HepG2 (cell line): ENCODE results near the gene ATRN. TPM values are rescaled to one million over a fixed set of nuclear protein-coding genes. Genes with fewer than 3 reads are reported as not detected.
A peak's percentile ranks its signal among the peaks of the same experiment; 100 is the strongest.

ENCODE experiments used
- ATAC-seq: fragments of 200-7000 bp; cut with Tn5 transposase; 3 replicates; pipeline ENCODE4 v1.9.1; 2020; ENCODE audit warnings: mild to moderate bottlenecking, moderate library complexity
- BruUV-seq: library from RNA; stranded (reverse); fragments of 400-500 nt; replicated peaks from 2 replicates; lab custom pipeline; 2021; lab: Mats Ljungman, UMichigan
- CTCF ChIA-PET: fragments of 300-600 bp; formaldehyde crosslinking; extraction: SDS; loops from one replicate; lab custom pipeline; 2021; ENCODE audit warnings: low total read pairs, inconsistent platforms, low intra/inter-chr PET ratio; lab: Yijun Ruan, JAX
- POLR2A ChIA-PET: fragments of 350-600 bp; sonication (Branson Sonifier 250); formaldehyde crosslinking; loops from one replicate; lab custom pipeline; 2020; ENCODE audit warnings: antibody characterized with exemption, inconsistent platforms; lab: Yijun Ruan, JAX
- DNase-seq: peaks from one replicate; pipeline ENCODE4 v3.0.0-alpha.2; 2015; ENCODE audit warnings: low spot score
- FAIRE-seq: peaks from 3 replicates; lab custom pipeline; 2011; peaks lifted over from hg19 to GRCh38; lab: Jason Lieb, UNC
- H2AFZ ChIP-seq: one replicate; pipeline ENCODE4 v1.6.1; 2011; ENCODE audit warnings: low read length, inconsistent platforms
- H3K27ac ChIP-seq: fragments of 300-600 bp; 3 replicates; pipeline ENCODE4 v1.8.0; 2011; ENCODE audit warnings: mixed run types, mild to moderate bottlenecking, mixed read lengths, low read length, inconsistent platforms; ENCODE audit not compliant: insufficient read depth; ENCODE audit errors: extremely low read length
- H3K27me3 ChIP-seq, 2 experiments: fragments of 200-600 bp in 1 of 2; 2 replicates in 1 of 2; 3 replicates in 1 of 2; pipeline versions ENCODE4 v1.6.0 to v1.8.0; 2011; ENCODE audit warnings: low read length in 2 of 2, mild to moderate bottlenecking in 2 of 2, moderate library complexity in 2 of 2, inconsistent platforms in 1 of 2; ENCODE audit not compliant: insufficient read depth in 2 of 2, control insufficient read depth in 1 of 2
- H3K36me3 ChIP-seq, 2 experiments: fragments of 200-600 bp in 1 of 2; replicated peaks in 1 of 2; 2 replicates in 1 of 2; 3 replicates in 1 of 2; pipeline versions ENCODE4 v1.5.1 to v1.8.0; 2011; ENCODE audit warnings: low read length in 2 of 2, inconsistent platforms in 1 of 2; ENCODE audit not compliant: insufficient read depth in 2 of 2, control insufficient read depth in 1 of 2
- H3K4me1 ChIP-seq: 2 replicates; pipeline ENCODE4 v1.5.1; 2012; ENCODE audit warnings: low read length, inconsistent platforms; ENCODE audit not compliant: insufficient read depth
- H3K4me2 ChIP-seq: 2 replicates; pipeline ENCODE4 v1.6.0; 2011; ENCODE audit warnings: low read depth, low read length, inconsistent platforms
- H3K4me3 ChIP-seq, 3 experiments: fragments of 200-600 bp in 1 of 3; sonication (generic), shearing (Covaris generic) in 1 of 3; replicated peaks in 1 of 3; 2 replicates each; pipeline ENCODE4 v1.5.1; 2011 to 2016; ENCODE audit warnings: low read length in 3 of 3, inconsistent platforms in 2 of 3, low read depth in 2 of 3, mild to moderate bottlenecking in 2 of 3, control low read depth in 1 of 3, mixed read lengths in 1 of 3; ENCODE audit not compliant: insufficient read depth in 1 of 3
- H3K79me2 ChIP-seq: one replicate; pipeline ENCODE4 v1.6.1; 2011; ENCODE audit warnings: low read length, inconsistent platforms; ENCODE audit not compliant: insufficient read depth
- H3K9ac ChIP-seq: 2 replicates; pipeline ENCODE4 v1.6.0; 2011; ENCODE audit warnings: mild to moderate bottlenecking, low read depth, low read length, inconsistent platforms; ENCODE audit not compliant: insufficient read depth
- H3K9me3 ChIP-seq: 2 replicates; pipeline ENCODE4 v1.5.1; 2012; ENCODE audit warnings: mild to moderate bottlenecking, low read length
- H4K20me1 ChIP-seq: 2 replicates; pipeline ENCODE4 v1.6.0; 2011; ENCODE audit warnings: inconsistent platforms, mild to moderate bottlenecking, low read length, moderate library complexity; ENCODE audit not compliant: insufficient read depth
- ARID2 ChIP-seq: sonication (generic); formaldehyde crosslinking; IDR thresholded peaks from 2 replicates; pipeline ENCODE4 v1.8.1; 2022; ENCODE audit warnings: mild to moderate bottlenecking, missing genetic modification reagents, borderline replicate concordance
- CCAR2 ChIP-seq: fragments of 200-400 bp; formaldehyde crosslinking; optimal IDR thresholded peaks from 2 replicates; pipeline ENCODE3; 2018; ENCODE audit warnings: low read depth, mild to moderate bottlenecking, low read length, moderate library complexity
- CENPT ChIP-seq: sonication (generic); formaldehyde crosslinking; IDR thresholded peaks from 2 replicates; pipeline ENCODE4 v1.8.0; 2022; ENCODE audit warnings: low read depth, mild to moderate bottlenecking, moderate library complexity, missing genetic modification reagents
- FOXA1 ChIP-seq, 2 experiments: fragments of 450-650 bp in 1 of 2; sonication (generic) in 1 of 2; formaldehyde crosslinking in 1 of 2; IDR thresholded peaks; 2 replicates each; pipeline versions ENCODE4 v1.4.0 to v1.6.1; 2016 to 2020; ENCODE audit warnings: missing genetic modification reagents in 1 of 2
- IKZF5 ChIP-seq: IDR thresholded peaks from 2 replicates; pipeline ENCODE4 v1.6.1; 2018; ENCODE audit warnings: missing genetic modification reagents, mild to moderate bottlenecking, missing compliant biosample characterization
- KLF6 ChIP-seq: IDR thresholded peaks from 2 replicates; pipeline ENCODE4 v1.8.0; 2016; ENCODE audit warnings: missing biosample characterization, missing genetic modification reagents
- MAX ChIP-seq: IDR thresholded peaks from 2 replicates; pipeline ENCODE4 v1.6.1; 2012; ENCODE audit warnings: inconsistent platforms
- NFE2 ChIP-seq: sonication (generic); formaldehyde crosslinking; IDR thresholded peaks from 2 replicates; pipeline ENCODE4 v1.4.0; 2020; ENCODE audit warnings: missing genetic modification reagents
- NFKB2 ChIP-seq: sonication (generic); formaldehyde crosslinking; IDR thresholded peaks from 2 replicates; pipeline ENCODE4 v1.4.0; 2020; ENCODE audit warnings: missing genetic modification reagents, borderline replicate concordance
- NKX3-1 ChIP-seq: sonication (generic); formaldehyde crosslinking; IDR thresholded peaks from 2 replicates; pipeline ENCODE4 v1.5.0; 2020; ENCODE audit warnings: missing genetic modification reagents
- ONECUT2 ChIP-seq: sonication (generic); formaldehyde crosslinking; IDR thresholded peaks from 2 replicates; pipeline ENCODE4 v1.4.0; 2020; ENCODE audit warnings: missing genetic modification reagents
- PHF20 ChIP-seq: sonication (generic); formaldehyde crosslinking; IDR thresholded peaks from 2 replicates; pipeline ENCODE4 v1.5.0; 2020; ENCODE audit warnings: mild to moderate bottlenecking, missing genetic modification reagents
- ZFAT ChIP-seq: sonication (generic); formaldehyde crosslinking; conservative IDR thresholded peaks from 2 replicates; pipeline ENCODE4 v1.8.1; 2023; ENCODE audit warnings: missing genetic modification reagents, inconsistent platforms
- ZFP36L1 ChIP-seq: sonication (generic); formaldehyde crosslinking; IDR thresholded peaks from 2 replicates; pipeline ENCODE4 v1.8.0; 2022; ENCODE audit warnings: mild to moderate bottlenecking, missing genetic modification reagents, moderate library complexity
- ZFYVE20 ChIP-seq: sonication (generic); formaldehyde crosslinking; IDR thresholded peaks from 2 replicates; pipeline ENCODE4 v1.8.0; 2023; ENCODE audit warnings: low read depth, mild to moderate bottlenecking, moderate library complexity, missing genetic modification reagents, borderline replicate concordance
- ZNF235 ChIP-seq: sonication (generic); formaldehyde crosslinking; IDR thresholded peaks from 2 replicates; pipeline ENCODE4 v1.8.1; 2023; ENCODE audit warnings: mild to moderate bottlenecking, missing genetic modification reagents, borderline replicate concordance
- ZNF251 ChIP-seq: sonication (generic); formaldehyde crosslinking; IDR thresholded peaks from 2 replicates; pipeline ENCODE4 v1.9.0; 2021; ENCODE audit warnings: mild to moderate bottlenecking, missing genetic modification reagents
- ZNF354B ChIP-seq: sonication (generic); formaldehyde crosslinking; IDR thresholded peaks from 2 replicates; pipeline ENCODE4 v1.8.0; 2022; ENCODE audit warnings: mild to moderate bottlenecking, missing genetic modification reagents
- ZNF629 ChIP-seq: sonication (generic); formaldehyde crosslinking; conservative IDR thresholded peaks from 2 replicates; pipeline ENCODE4 v1.5.0; 2020; ENCODE audit warnings: missing genetic modification reagents
- ZNF816 ChIP-seq: sonication (generic); formaldehyde crosslinking; IDR thresholded peaks from 2 replicates; pipeline ENCODE4 v1.8.0; 2022; ENCODE audit warnings: missing genetic modification reagents, mild to moderate bottlenecking, borderline replicate concordance
- ZSCAN21 ChIP-seq: sonication (generic); formaldehyde crosslinking; IDR thresholded peaks from 2 replicates; pipeline ENCODE4 v1.8.0; 2022; ENCODE audit warnings: mild to moderate bottlenecking, missing genetic modification reagents, moderate library complexity, borderline replicate concordance
- ZSCAN29 ChIP-seq: sonication (generic); formaldehyde crosslinking; conservative IDR thresholded peaks from 2 replicates; pipeline ENCODE4 v1.4.0; 2020; ENCODE audit warnings: mild to moderate bottlenecking, missing genetic modification reagents
- WGBS: methylation state at CpG from one replicate; pipeline ENCODE4 v1.1.6; 2017; ENCODE audit warnings: low lambda C conversion rate; 5-methylcytosine and 5-hydroxymethylcytosine counted together
- in situ Hi-C: cut with HindIII; loops from 2 replicates; pipeline ENCODE4 v1.10.0; 2017; ENCODE audit warnings: low pct_unique_long_range_greater_than_20kb; ENCODE audit not compliant: extremely low pct_ligation_motif_present
- intact Hi-C: fragments of 100-400 bp; cut with micrococcal nuclease; formaldehyde crosslinking; loops from one replicate; pipeline ENCODE4 v1.10.0; 2022; ENCODE audit not compliant: unreplicated experiment
- polyA plus RNA-seq, 8 experiments: library from polyadenylated mRNA; depleted of rRNA in 3 of 8; stranded (reverse) in 7 of 8; unstranded in 1 of 8; fragments of >200 nt; fragmentation: Illumina TruSeq in 4 of 8; extraction: Trizol in 4 of 8; gene quantifications; 2 replicates each; pipeline versions ENCODE4 v1.2.1 to v1.2.3, GENCODE V29; 2011 to 2016; ENCODE audit warnings: low read depth in 4 of 8, missing spikeins in 1 of 8, mixed read lengths in 1 of 8; ENCODE audit not compliant: insufficient read depth in 1 of 8
- total RNA-seq, 5 experiments: library from RNA; depleted of rRNA; stranded (reverse); fragments of >200 nt; fragmentation: Illumina TruSeq; extraction: Trizol; gene quantifications; 2 replicates each; pipeline ENCODE4 v1.2.3, GENCODE V29; 2016; ENCODE audit warnings: low read depth in 1 of 5

Gene ATRN
- total and polyA plus RNA-seq, 2 of the 13 experiments (the other 11 are each of a cell fraction or from before 2014, with no cell fraction given): 44.2 to 81.1 TPM

- Histone ChIP-seq H4K20me1 (peaks cover 18% of the 10 kb centered on the region), H3K27me3 (peaks cover 0 to 4% of the 10 kb centered on the region in 2 experiments; a peak in 2 of 5 replicates), H3K4me3 (peak overlapping the region; percentile 79 to 99 (median 82)), H2AFZ (no peak overlapping the region), H3K36me3 (no peaks in the 10 kb centered on the region; a peak in 1 of 5 replicates), H3K79me2 (peaks cover 50% of the 10 kb centered on the region), H3K9me3 (no peaks in the 10 kb centered on the region), H3K9ac (peak overlapping the region; percentile 84), H3K27ac (peak overlapping the region; percentile 65), H3K4me1 (peaks cover 44% of the 10 kb centered on the region), H3K4me2 (peak overlapping the region; percentile 94)
- ATAC-seq: no peak; the same call in 2 of the 3 replicates
- in situ Hi-C loops: no loop called here
- BruUV-seq: no TSS peak
- DNase-seq: no peak
- POLR2A ChIA-PET: interaction anchor here (0.8 to 4.7 kb wide), 2 partner anchors 11 to 63 kb away, joined by 3 to 40 read pairs; no protein-coding TSS in a partner anchor
- CTCF ChIA-PET: no interaction called here
- FAIRE-seq: no peak
- intact Hi-C loops: loop anchor here (2.0 to 5.0 kb wide), 3 partner anchors 41 to 86 kb away; no protein-coding TSS in a partner anchor
- WGBS: under 1% methylated on average over 30 of the region's 30 CpGs
- TF ChIP-seq NFKB2 (CRISPR knock-in tag) (no peak), ZNF251 (CRISPR knock-in tag) (peak; percentile 58; the same call in 1 of the 2 replicates), ZSCAN29 (CRISPR knock-in tag) (no peak; the same call in 1 of the 2 replicates), ARID2 (CRISPR knock-in tag) (no peak), NFE2 (CRISPR knock-in tag) (no peak), ZSCAN21 (CRISPR knock-in tag) (peak; percentile 18; the same call in 1 of the 2 replicates), FOXA1 (IDR thresholded peaks at IDR 0.05) (no peak), FOXA1 (CRISPR knock-in tag; IDR thresholded peaks at IDR 0.05) (peak; percentile 36; the same call in 1 of the 2 replicates), ONECUT2 (no peak), IKZF5 (CRISPR knock-in tag) (peak; percentile 12; the same call in 1 of the 2 replicates), ZNF235 (CRISPR knock-in tag) (0 out of 2 replicates have a peak, but pooled peaks have one; percentile 16), KLF6 (CRISPR knock-in tag) (no peak), ZFYVE20 (0 out of 2 replicates have a peak, but pooled peaks have one; percentile 7), ZFP36L1 (CRISPR knock-in tag) (no peak; the same call in 1 of the 2 replicates), CCAR2 (no peak), ZNF816 (CRISPR knock-in tag) (0 out of 2 replicates have a peak, but pooled peaks have one; percentile 58), ZNF629 (CRISPR knock-in tag) (no peak), CENPT (0 out of 2 replicates have a peak, but pooled peaks have one; percentile 32), ZFAT (CRISPR knock-in tag) (0 out of 2 replicates have a peak, but pooled peaks have one; percentile 8), PHF20 (CRISPR knock-in tag) (no peak), MAX (no peak), ZNF354B (CRISPR knock-in tag) (no peak), NKX3-1 (CRISPR knock-in tag) (no peak)
Observed at GRCh38 chr20:3471397-3472021, 691 bp downstream of the ATRN start.
